WTC11 (cell line): ENCODE results near the gene FBXW4. TPM values are rescaled to one million over a fixed set of nuclear protein-coding genes. Genes with fewer than 3 reads are reported as not detected.

Source experiments
- ATAC-seq: fragments of 200-7000 bp; cut with Tn5 transposase; 2 replicates; pipeline ENCODE4 v1.10.0; 2021; ENCODE audit warnings: mild to moderate bottlenecking, moderate library complexity
- CTCF ChIA-PET: fragments of 300-600 bp; sonication (Branson Sonifier 250); formaldehyde crosslinking; loops from one replicate; lab custom pipeline; 2021; ENCODE audit warnings: antibody characterized with exemption; lab: Charles Lee
- POLR2A ChIA-PET: fragments of 350-600 bp; sonication (Branson Sonifier 250); formaldehyde crosslinking; loops from one replicate; lab custom pipeline; 2021; ENCODE audit warnings: antibody characterized with exemption; lab: Charles Lee
- DNase-seq: peaks from one replicate; pipeline ENCODE4 v3.0.0; 2021; ENCODE audit warnings: low spot score
- H3K27ac Mint-ChIP-seq: 2 replicates; pipeline ENCODE4 v1.8.0; 2021; ENCODE audit warnings: mixed read lengths
- H3K27me3 Mint-ChIP-seq: 2 replicates; pipeline ENCODE4 v1.8.0; 2021; ENCODE audit warnings: low read depth, mild to moderate bottlenecking, moderate library complexity, mixed read lengths
- H3K36me3 Mint-ChIP-seq: 2 replicates; pipeline ENCODE4 v1.8.0; 2021; ENCODE audit warnings: mixed read lengths
- H3K4me1 Mint-ChIP-seq: 2 replicates; pipeline ENCODE4 v1.8.0; 2022; ENCODE audit warnings: mixed read lengths
- H3K4me3 Mint-ChIP-seq: 2 replicates; pipeline ENCODE4 v1.8.0; 2021; ENCODE audit warnings: mild to moderate bottlenecking, moderate library complexity, mixed read lengths
- H3K9me3 Mint-ChIP-seq: 2 replicates; pipeline ENCODE4 v1.8.0; 2021; ENCODE audit warnings: mixed read lengths
- ATF1 ChIP-seq: sonication (generic); formaldehyde crosslinking; IDR thresholded peaks from 2 replicates; pipeline ENCODE4 v1.8.1; 2023; ENCODE audit warnings: mild to moderate bottlenecking, moderate library complexity, missing genetic modification reagents
- FOXJ3 ChIP-seq: sonication (generic); formaldehyde crosslinking; IDR thresholded peaks from 2 replicates; pipeline ENCODE4 v1.9.0; 2021; ENCODE audit warnings: missing genetic modification reagents, mild to moderate bottlenecking, borderline replicate concordance
- MYBL2 ChIP-seq: sonication (generic); formaldehyde crosslinking; IDR thresholded peaks from 2 replicates; pipeline ENCODE4 v1.8.1; 2023; ENCODE audit warnings: mild to moderate bottlenecking, moderate library complexity, missing genetic modification reagents
- PRRX2 ChIP-seq: fragments of 250-450 bp; sonication (Bioruptor Pico); IDR thresholded peaks from 2 replicates; pipeline ENCODE4 v1.8.0; 2021; ENCODE audit warnings: mild to moderate bottlenecking
- ZBTB21 ChIP-seq: sonication (generic); formaldehyde crosslinking; IDR thresholded peaks from 2 replicates; pipeline ENCODE4 v1.8.1; 2023; ENCODE audit warnings: mild to moderate bottlenecking, missing genetic modification reagents, borderline replicate concordance
- ZNF263 ChIP-seq: sonication (generic); formaldehyde crosslinking; IDR thresholded peaks from 2 replicates; pipeline ENCODE4 v1.8.1; 2022; ENCODE audit warnings: low read depth, mild to moderate bottlenecking, moderate library complexity, missing genetic modification reagents
- ZNF423 ChIP-seq: fragments of 250-450 bp; sonication (Bioruptor Pico); IDR thresholded peaks from 2 replicates; pipeline ENCODE4 v2.1.2; 2022; ENCODE audit warnings: mild to moderate bottlenecking, moderate library complexity
- total RNA-seq: library from RNA; stranded (reverse); gene quantifications from 3 replicates; pipeline ENCODE4 v1.2.3, GENCODE V29; 2021
- TF ChIP-seq, protein P1 (sequence below): sonication (generic); formaldehyde crosslinking; IDR thresholded peaks from 2 replicates; pipeline ENCODE4 v1.8.1; 2023; ENCODE audit warnings: mild to moderate bottlenecking, missing genetic modification reagents, borderline replicate concordance
- TF ChIP-seq, protein P2 (sequence below): sonication (generic); formaldehyde crosslinking; IDR thresholded peaks from 2 replicates; pipeline ENCODE4 v1.8.1; 2022; ENCODE audit warnings: low read depth, mild to moderate bottlenecking, moderate library complexity, missing genetic modification reagents, borderline replicate concordance
- TF ChIP-seq, protein P3 (sequence below): sonication (generic); formaldehyde crosslinking; IDR thresholded peaks from 2 replicates; pipeline ENCODE4 v1.8.1; 2023; ENCODE audit warnings: mild to moderate bottlenecking, missing genetic modification reagents
- TF ChIP-seq, protein P4 (sequence below): sonication (generic); formaldehyde crosslinking; IDR thresholded peaks from 2 replicates; pipeline ENCODE4 v1.8.1; 2022; ENCODE audit warnings: mild to moderate bottlenecking, missing genetic modification reagents, moderate library complexity, borderline replicate concordance

FBXW4 gene
- total RNA-seq, 1 experiment from 2014 or later, result 45.3 TPM

DNA sequence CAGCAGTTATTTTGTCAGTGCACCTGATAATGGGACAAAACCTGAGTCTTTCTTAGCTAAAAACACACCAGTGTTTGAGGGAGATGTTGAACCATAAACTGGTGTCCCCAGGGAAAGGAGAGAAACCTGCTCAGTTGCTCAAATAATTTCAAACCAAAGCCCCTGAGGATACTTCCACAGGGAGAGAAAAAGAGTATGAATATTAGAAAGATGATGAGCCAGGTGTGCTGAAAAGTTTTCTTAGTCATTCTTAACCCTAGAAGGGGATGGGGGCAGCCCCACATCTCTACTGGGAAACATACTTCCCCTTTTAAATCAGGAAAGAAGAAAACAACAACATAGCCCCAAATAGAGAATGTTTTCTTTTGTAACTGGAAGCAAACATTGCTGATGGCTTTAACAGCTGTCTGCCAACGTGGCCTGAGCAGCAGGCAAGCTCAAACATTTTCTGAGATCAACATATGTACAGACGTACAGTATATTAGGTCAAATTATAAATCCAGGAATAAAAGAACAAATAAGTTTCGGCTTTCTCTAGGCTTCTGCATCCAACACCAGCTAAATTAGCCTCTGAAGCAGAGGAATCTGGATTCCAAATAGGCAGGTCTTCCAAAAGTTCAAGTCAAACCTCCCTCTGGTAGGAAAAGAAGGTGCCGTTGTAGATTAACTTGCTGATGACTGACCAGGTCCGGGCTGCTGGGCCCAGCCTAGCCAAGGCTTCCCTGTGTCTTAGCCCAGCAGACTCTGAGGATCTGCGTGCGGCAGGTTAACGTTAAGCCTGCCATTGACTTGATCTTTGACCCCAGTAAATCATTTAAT is 30.5 kb upstream of the FBXW4 start (continued):
- TF ChIP-seq, protein P1, sequence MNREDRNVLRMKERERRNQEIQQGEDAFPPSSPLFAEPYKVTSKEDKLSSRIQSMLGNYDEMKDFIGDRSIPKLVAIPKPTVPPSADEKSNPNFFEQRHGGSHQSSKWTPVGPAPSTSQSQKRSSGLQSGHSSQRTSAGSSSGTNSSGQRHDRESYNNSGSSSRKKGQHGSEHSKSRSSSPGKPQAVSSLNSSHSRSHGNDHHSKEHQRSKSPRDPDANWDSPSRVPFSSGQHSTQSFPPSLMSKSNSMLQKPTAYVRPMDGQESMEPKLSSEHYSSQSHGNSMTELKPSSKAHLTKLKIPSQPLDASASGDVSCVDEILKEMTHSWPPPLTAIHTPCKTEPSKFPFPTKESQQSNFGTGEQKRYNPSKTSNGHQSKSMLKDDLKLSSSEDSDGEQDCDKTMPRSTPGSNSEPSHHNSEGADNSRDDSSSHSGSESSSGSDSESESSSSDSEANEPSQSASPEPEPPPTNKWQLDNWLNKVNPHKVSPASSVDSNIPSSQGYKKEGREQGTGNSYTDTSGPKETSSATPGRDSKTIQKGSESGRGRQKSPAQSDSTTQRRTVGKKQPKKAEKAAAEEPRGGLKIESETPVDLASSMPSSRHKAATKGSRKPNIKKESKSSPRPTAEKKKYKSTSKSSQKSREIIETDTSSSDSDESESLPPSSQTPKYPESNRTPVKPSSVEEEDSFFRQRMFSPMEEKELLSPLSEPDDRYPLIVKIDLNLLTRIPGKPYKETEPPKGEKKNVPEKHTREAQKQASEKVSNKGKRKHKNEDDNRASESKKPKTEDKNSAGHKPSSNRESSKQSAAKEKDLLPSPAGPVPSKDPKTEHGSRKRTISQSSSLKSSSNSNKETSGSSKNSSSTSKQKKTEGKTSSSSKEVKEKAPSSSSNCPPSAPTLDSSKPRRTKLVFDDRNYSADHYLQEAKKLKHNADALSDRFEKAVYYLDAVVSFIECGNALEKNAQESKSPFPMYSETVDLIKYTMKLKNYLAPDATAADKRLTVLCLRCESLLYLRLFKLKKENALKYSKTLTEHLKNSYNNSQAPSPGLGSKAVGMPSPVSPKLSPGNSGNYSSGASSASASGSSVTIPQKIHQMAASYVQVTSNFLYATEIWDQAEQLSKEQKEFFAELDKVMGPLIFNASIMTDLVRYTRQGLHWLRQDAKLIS (CRISPR knock-in tag), result no peak
- TF ChIP-seq ATF1, result no peak
- TF ChIP-seq, protein P2, sequence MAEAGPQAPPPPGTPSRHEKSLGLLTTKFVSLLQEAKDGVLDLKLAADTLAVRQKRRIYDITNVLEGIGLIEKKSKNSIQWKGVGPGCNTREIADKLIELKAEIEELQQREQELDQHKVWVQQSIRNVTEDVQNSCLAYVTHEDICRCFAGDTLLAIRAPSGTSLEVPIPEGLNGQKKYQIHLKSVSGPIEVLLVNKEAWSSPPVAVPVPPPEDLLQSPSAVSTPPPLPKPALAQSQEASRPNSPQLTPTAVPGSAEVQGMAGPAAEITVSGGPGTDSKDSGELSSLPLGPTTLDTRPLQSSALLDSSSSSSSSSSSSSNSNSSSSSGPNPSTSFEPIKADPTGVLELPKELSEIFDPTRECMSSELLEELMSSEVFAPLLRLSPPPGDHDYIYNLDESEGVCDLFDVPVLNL (CRISPR knock-in tag), result no peak
- no peak for TF ChIP-seq FOXJ3 (CRISPR knock-in tag)
- TF ChIP-seq, protein P3, sequence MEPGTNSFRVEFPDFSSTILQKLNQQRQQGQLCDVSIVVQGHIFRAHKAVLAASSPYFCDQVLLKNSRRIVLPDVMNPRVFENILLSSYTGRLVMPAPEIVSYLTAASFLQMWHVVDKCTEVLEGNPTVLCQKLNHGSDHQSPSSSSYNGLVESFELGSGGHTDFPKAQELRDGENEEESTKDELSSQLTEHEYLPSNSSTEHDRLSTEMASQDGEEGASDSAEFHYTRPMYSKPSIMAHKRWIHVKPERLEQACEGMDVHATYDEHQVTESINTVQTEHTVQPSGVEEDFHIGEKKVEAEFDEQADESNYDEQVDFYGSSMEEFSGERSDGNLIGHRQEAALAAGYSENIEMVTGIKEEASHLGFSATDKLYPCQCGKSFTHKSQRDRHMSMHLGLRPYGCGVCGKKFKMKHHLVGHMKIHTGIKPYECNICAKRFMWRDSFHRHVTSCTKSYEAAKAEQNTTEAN, result no peak

DNA sequence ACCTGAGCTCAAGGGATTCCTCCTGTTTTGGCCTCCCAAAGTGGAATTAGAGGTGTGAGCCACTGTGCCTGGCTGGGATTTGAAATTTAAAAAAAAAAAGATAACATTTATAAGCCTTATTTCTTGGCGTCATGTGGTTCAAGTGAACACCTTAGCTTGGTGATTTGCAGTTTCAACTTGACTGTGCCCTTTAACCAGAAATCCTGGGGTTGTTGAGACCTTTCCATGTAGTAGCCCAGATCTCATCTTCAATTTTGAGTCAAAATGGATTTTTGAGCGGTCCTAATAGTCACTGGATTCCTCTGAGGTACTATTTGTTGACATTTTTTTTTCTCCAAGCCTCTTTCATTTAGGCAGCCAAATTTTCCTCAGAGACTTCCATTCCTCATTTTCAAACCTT is 29.5 kb upstream of the FBXW4 start:
- Mint-ChIP-seq H3K27me3 (no peaks in the 10 kb centered on the region; the same call in 1 of the 2 replicates), H3K4me1 (peaks cover 24% of the 10 kb centered on the region)
- POLR2A ChIA-PET, result interaction anchor here (0.6 kb wide), 1 partner anchor 1252 kb away, joined by 3 read pairs; no protein-coding TSS in a partner anchor
- no peak for DNase-seq
- TF ChIP-seq ZBTB21 (CRISPR knock-in tag) (no peak), ZNF263 (no peak), PRRX2 (CRISPR knock-in tag) (no peak), ZNF423 (CRISPR knock-in tag) (no peak), MYBL2 (CRISPR knock-in tag) (no peak)
- TF ChIP-seq, protein P1 (CRISPR knock-in tag), result no peak
- TF ChIP-seq, protein P4, sequence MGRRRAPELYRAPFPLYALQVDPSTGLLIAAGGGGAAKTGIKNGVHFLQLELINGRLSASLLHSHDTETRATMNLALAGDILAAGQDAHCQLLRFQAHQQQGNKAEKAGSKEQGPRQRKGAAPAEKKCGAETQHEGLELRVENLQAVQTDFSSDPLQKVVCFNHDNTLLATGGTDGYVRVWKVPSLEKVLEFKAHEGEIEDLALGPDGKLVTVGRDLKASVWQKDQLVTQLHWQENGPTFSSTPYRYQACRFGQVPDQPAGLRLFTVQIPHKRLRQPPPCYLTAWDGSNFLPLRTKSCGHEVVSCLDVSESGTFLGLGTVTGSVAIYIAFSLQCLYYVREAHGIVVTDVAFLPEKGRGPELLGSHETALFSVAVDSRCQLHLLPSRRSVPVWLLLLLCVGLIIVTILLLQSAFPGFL (CRISPR knock-in tag), result no peak
- TF ChIP-seq, all 79 proteins: peak for 0
- Mint-ChIP-seq H3K9me3 (no peaks in the 10 kb centered on the region), H3K36me3 (no peaks in the 10 kb centered on the region), H3K27ac (no peak overlapping the region; the same call in 1 of the 2 replicates), H3K4me3 (no peak overlapping the region)
- no peak for ATAC-seq
- CTCF ChIA-PET, result interaction anchor here (0.9 to 1.1 kb wide), 2 partner anchors 57 to 122 kb away, joined by 4 read pairs; no protein-coding TSS in a partner anchor
